WI38 (cell line): ENCODE measurements around the gene SYNGR4.

Experiments
- H3K4me3 ChIP-seq: 2 replicates; pipeline ENCODE4 v1.5.1; 2011; ENCODE audit warnings: low read depth, mild to moderate bottlenecking, control low read depth, low read length
- CTCF ChIP-seq: IDR thresholded peaks from 2 replicates; pipeline ENCODE4 v1.5.1; 2012; ENCODE audit warnings: low read depth, mild to moderate bottlenecking, control low read depth, low read length

Gene SYNGR4

GRCh38 chr19:48398375-48399235, 34.4 kb downstream of the SYNGR4 start:
- TF ChIP-seq CTCF, result no peak
- H3K4me3 ChIP-seq, result no peak overlapping the region

- no peak overlapping the region for H3K4me3 ChIP-seq
- no peak for TF ChIP-seq CTCF
Observed at GRCh38 chr19:48400018-48400742, 36.0 kb downstream of the SYNGR4 start.

- no peak overlapping the region for H3K4me3 ChIP-seq
- no peak for TF ChIP-seq CTCF
Observed at GRCh38 chr19:48401287-48401686, 37.1 kb downstream of the SYNGR4 start.

- TF ChIP-seq CTCF, result no peak
- no peak overlapping the region for H3K4me3 ChIP-seq
Observed at GRCh38 chr19:48403606-48404005, 39.4 kb downstream of the SYNGR4 start.

GRCh38 chr19:48405010-48405659, 41.0 kb downstream of the SYNGR4 start:
- no peak for TF ChIP-seq CTCF
- no peak overlapping the region for H3K4me3 ChIP-seq

- H3K4me3 ChIP-seq, result no peak overlapping the region
- no peak for TF ChIP-seq CTCF
Observed at GRCh38 chr19:48405850-48406249, 41.7 kb downstream of the SYNGR4 start.
